ENCODE results near the gene LACTBL1. TPM values are rescaled to one million over a fixed set of nuclear protein-coding genes. Genes with fewer than 3 reads are reported as not detected.
A peak's percentile ranks its signal among the peaks of the same experiment; 100 is the strongest.

Gene LACTBL1
- total RNA-seq, 1 donor from 2014 or later = not detected

- Histone ChIP-seq H3K79me2 (ENCODE audit: insufficient read depth, low read length) (no peaks in the 10 kb centered on the region), H4K20me1 (ENCODE audit: insufficient read depth, low read length) (no peaks in the 10 kb centered on the region), H3K4me1 (ENCODE audit: insufficient read depth, low read length) (peaks cover 5% of the 10 kb centered on the region), H3K36me3 (ENCODE audit: insufficient read depth, low read length) (no peaks in the 10 kb centered on the region), H3K9ac (ENCODE audit: low read length) (no peak overlapping the region), H3K4me3 (ENCODE audit: insufficient read depth, low read depth, low read length) (no peak overlapping the region), H3K27ac (ENCODE audit: low read depth, low read length) (no peak overlapping the region), H3K4me2 (ENCODE audit: low read length) (no peak overlapping the region), H3K27me3 (ENCODE audit: insufficient read depth, low read length) (peaks cover 3% of the 10 kb centered on the region), H2AFZ (ENCODE audit: low read depth, low read length) (no peak overlapping the region), H3K9me3 (ENCODE audit: insufficient read depth, low read depth, low read length) (peaks cover 6% of the 10 kb centered on the region)
- FAIRE-seq (no peak), DNase-seq (ENCODE audit: low read depth) (no peak)
- Mint-ChIP-seq H3K36me3 (ENCODE audit: low read depth, unreplicated experiment) (peaks cover 1% of the 10 kb centered on the region), H3K4me1 (ENCODE audit: low read depth, unreplicated experiment) (peaks cover 17% of the 10 kb centered on the region), H3K4me3 (ENCODE audit: unreplicated experiment) (no peak overlapping the region), H3K27ac (ENCODE audit: unreplicated experiment) (no peak overlapping the region), H3K9me3 (ENCODE audit: unreplicated experiment) (peaks cover 7% of the 10 kb centered on the region), H3K27me3 (ENCODE audit: low read depth, unreplicated experiment) (peaks cover 16% of the 10 kb centered on the region)
- no peak for TF ChIP-seq EZH2 (IDR thresholded peaks at IDR 0.05; ENCODE audit: insufficient read depth, low read length)
- no peak for TF ChIP-seq CTCF (IDR thresholded peaks at IDR 0.05; ENCODE audit: insufficient read depth, low read depth, low read length)
These were observed 51.8 kb downstream of the LACTBL1 start for GRCh38 chr1:22920734-22921451.

- no peak overlapping the region for H2AFZ ChIP-seq (ENCODE audit: low read depth, low read length)
- peaks cover 1% of the 10 kb centered on the region for H3K36me3 Mint-ChIP-seq (ENCODE audit: low read depth, unreplicated experiment)
- DNase-seq (ENCODE audit: low read depth) = no peak
- H3K27me3 Mint-ChIP-seq (ENCODE audit: low read depth, unreplicated experiment) = peaks cover 21% of the 10 kb centered on the region
- H3K4me1 Mint-ChIP-seq (ENCODE audit: low read depth, unreplicated experiment) = peaks cover 17% of the 10 kb centered on the region
- H3K4me2 ChIP-seq (ENCODE audit: low read length) = peak overlapping the region; percentile 8
- H3K27me3 ChIP-seq (ENCODE audit: insufficient read depth, low read length) = peaks cover under 1% of the 10 kb centered on the region
- no peak overlapping the region for H3K4me3 Mint-ChIP-seq (ENCODE audit: unreplicated experiment)
- no peak overlapping the region for H3K9ac ChIP-seq (ENCODE audit: low read length)
- peaks cover 5% of the 10 kb centered on the region for H3K4me1 ChIP-seq (ENCODE audit: insufficient read depth, low read length)
- H3K27ac ChIP-seq (ENCODE audit: low read depth, low read length) = no peak overlapping the region
- FAIRE-seq = no peak
- no peak overlapping the region for H3K4me3 ChIP-seq (ENCODE audit: insufficient read depth, low read depth, low read length)
- H3K9me3 Mint-ChIP-seq (ENCODE audit: unreplicated experiment) = peaks cover 7% of the 10 kb centered on the region
- H3K36me3 ChIP-seq (ENCODE audit: insufficient read depth, low read length) = no peaks in the 10 kb centered on the region
- H3K27ac Mint-ChIP-seq (ENCODE audit: unreplicated experiment) = no peak overlapping the region
- H4K20me1 ChIP-seq (ENCODE audit: insufficient read depth, low read length) = no peaks in the 10 kb centered on the region
- TF ChIP-seq CTCF (IDR thresholded peaks at IDR 0.05; ENCODE audit: insufficient read depth, low read depth, low read length) (no peak), EZH2 (IDR thresholded peaks at IDR 0.05; ENCODE audit: insufficient read depth, low read length) (no peak)
- H3K79me2 ChIP-seq (ENCODE audit: insufficient read depth, low read length) = no peaks in the 10 kb centered on the region
- H3K9me3 ChIP-seq (ENCODE audit: insufficient read depth, low read depth, low read length) = peaks cover 6% of the 10 kb centered on the region
These were observed 52.5 kb downstream of the LACTBL1 start for GRCh38 chr1:22920026-22920733.
